Testis (tissue), 2 donors: ENCODE results near the gene MMP28.

Source experiments
- POLR2A ChIP-seq: fragments of 450-650 bp; IDR thresholded peaks from one replicate; pipeline ENCODE4 v1.6.1; 2017; ENCODE audit warnings: antibody characterized with exemption, mild to moderate bottlenecking, moderate library complexity
- TF ChIP-seq, protein P1 (sequence below), 3 experiments: fragments of 450-650 bp in 2 of 3; fragments of 200-600 bp in 1 of 3; sonication (generic) in 1 of 3; IDR thresholded peaks; one replicate each; pipeline ENCODE4 v1.5.1; 2016 to 2019; ENCODE audit warnings: antibody characterized with exemption in 3 of 3, mild to moderate bottlenecking in 2 of 3, moderate library complexity in 1 of 3

DNA sequence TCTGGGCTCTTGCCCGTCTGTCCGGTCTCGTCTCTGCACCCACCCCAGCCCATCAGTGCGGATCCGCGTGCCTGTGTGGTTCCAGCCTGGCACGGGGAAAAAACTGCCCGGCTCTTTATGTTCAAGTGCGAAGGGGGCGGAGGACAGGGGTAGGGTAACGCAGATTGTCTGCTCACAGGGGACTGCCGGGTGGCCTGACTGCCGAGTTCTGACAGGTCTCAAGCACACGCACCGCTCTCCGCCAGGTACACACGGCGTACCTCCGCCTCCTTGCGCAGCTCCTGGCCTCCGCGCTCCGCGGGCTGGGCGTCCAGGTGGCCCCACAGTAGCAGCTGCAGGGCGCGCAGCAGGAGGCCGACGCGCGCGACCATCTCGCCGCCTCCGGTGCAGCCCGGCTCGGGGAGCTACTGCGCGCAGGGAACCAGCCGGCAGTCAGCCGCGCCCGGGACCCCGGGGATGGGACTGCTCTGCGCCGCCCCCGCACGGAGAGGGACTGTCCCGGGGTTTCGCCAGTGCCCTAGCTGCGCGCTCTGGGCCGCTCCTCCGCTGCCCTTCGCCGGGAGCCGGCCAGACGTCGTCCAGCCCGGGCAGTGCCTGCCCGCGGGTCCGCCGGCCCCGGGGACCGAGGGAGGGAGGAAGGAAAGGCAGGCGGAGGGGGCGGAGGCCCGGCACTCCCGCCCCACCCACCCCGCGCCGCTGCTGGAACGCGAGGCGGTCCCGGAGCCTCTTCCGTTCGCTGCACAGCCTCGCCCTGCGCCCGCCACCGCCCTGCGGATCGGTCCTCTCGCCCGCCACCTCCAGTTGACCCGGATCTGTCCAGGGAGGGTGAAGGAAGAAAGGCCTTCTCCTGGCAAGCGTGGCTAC is at the start of gene MMP28:
- TF ChIP-seq, protein P1, sequence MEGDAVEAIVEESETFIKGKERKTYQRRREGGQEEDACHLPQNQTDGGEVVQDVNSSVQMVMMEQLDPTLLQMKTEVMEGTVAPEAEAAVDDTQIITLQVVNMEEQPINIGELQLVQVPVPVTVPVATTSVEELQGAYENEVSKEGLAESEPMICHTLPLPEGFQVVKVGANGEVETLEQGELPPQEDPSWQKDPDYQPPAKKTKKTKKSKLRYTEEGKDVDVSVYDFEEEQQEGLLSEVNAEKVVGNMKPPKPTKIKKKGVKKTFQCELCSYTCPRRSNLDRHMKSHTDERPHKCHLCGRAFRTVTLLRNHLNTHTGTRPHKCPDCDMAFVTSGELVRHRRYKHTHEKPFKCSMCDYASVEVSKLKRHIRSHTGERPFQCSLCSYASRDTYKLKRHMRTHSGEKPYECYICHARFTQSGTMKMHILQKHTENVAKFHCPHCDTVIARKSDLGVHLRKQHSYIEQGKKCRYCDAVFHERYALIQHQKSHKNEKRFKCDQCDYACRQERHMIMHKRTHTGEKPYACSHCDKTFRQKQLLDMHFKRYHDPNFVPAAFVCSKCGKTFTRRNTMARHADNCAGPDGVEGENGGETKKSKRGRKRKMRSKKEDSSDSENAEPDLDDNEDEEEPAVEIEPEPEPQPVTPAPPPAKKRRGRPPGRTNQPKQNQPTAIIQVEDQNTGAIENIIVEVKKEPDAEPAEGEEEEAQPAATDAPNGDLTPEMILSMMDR (IDR thresholded peaks at IDR 0.05): no peak
- TF ChIP-seq POLR2A: no peak
